HL-60 (cell line): ENCODE data around the gene PDE5A.

ENCODE experiments used
- DNase-seq, 2 experiments: peaks; one replicate each; pipeline ENCODE4 v3.0.0-alpha.2; 2010 to 2020; ENCODE audit warnings: low read depth in 1 of 2, low spot score in 1 of 2
- H3K27ac ChIP-seq: fragments of 250-450 bp; sonication (Bioruptor Pico); replicated peaks from 2 replicates; pipeline ENCODE4 v1.5.1; 2020; ENCODE audit warnings: mild to moderate bottlenecking, moderate library complexity
- H3K27me3 ChIP-seq: fragments of 250-450 bp; sonication (Bioruptor Pico); 2 replicates; pipeline ENCODE4 v1.5.1; 2021; ENCODE audit warnings: mild to moderate bottlenecking, moderate library complexity; ENCODE audit not compliant: insufficient read depth, poor library complexity, severe bottlenecking
- H3K4me3 ChIP-seq: replicated peaks from 2 replicates; pipeline ENCODE4 v1.5.1; 2011; ENCODE audit warnings: mild to moderate bottlenecking, control low read depth, low read length; ENCODE audit not compliant: insufficient read depth
- CTCF ChIP-seq: IDR thresholded peaks from one replicate; pipeline ENCODE4 v1.5.1; 2011; ENCODE audit warnings: low read length, control low read depth, inconsistent platforms; ENCODE audit not compliant: insufficient read depth
- GABPA ChIP-seq: IDR thresholded peaks from 2 replicates; pipeline ENCODE4 v1.6.1; 2012; ENCODE audit warnings: low read depth
- POLR2AphosphoS5 ChIP-seq: IDR thresholded peaks from 2 replicates; pipeline ENCODE4 v1.6.1; 2012; ENCODE audit warnings: low read depth
- REST ChIP-seq: IDR thresholded peaks from 2 replicates; pipeline ENCODE4 v1.6.1; 2012; ENCODE audit warnings: low read depth; ENCODE audit not compliant: insufficient replicate concordance
- SPI1 ChIP-seq: IDR thresholded peaks from 2 replicates; pipeline ENCODE4 v1.6.1; 2012; ENCODE audit warnings: low read depth, mild to moderate bottlenecking, borderline replicate concordance

PDE5A gene

GRCh38 chr4:119506806-119507205 is 121.8 kb downstream of the PDE5A start:
- Histone ChIP-seq H3K27ac (no peak overlapping the region), H3K27me3 (no peaks in the 10 kb centered on the region), H3K4me3 (no peak overlapping the region)
- no peak for DNase-seq
- TF ChIP-seq GABPA (no peak), REST (no peak), SPI1 (no peak), POLR2AphosphoS5 (no peak), CTCF (no peak)

GRCh38 chr4:119504616-119505015 is 124.0 kb downstream of the PDE5A start:
- no peak overlapping the region for H3K4me3 ChIP-seq
- no peak for DNase-seq

GRCh38 chr4:119501740-119502139 is 126.9 kb downstream of the PDE5A start:
- TF ChIP-seq REST, result no peak
- no peak for TF ChIP-seq GABPA
- TF ChIP-seq CTCF, result no peak
- TF ChIP-seq SPI1, result no peak
- no peak for TF ChIP-seq POLR2AphosphoS5
- Histone ChIP-seq H3K27me3 (no peaks in the 10 kb centered on the region), H3K27ac (no peak overlapping the region), H3K4me3 (no peak overlapping the region)
- DNase-seq, result no peak

More at GRCh38 chr4:119504616-119505015, 124.0 kb downstream of the PDE5A start:
- no peak for TF ChIP-seq POLR2AphosphoS5
- no peak for TF ChIP-seq CTCF
- no peak for TF ChIP-seq SPI1
- no peak for TF ChIP-seq GABPA
- no peak for TF ChIP-seq REST
- H3K27me3 ChIP-seq, result no peaks in the 10 kb centered on the region
- no peak overlapping the region for H3K27ac ChIP-seq
